NB4 (cell line): Measurements from ENCODE around the gene ZNF234.

Experiments
- CTCF ChIP-seq: IDR thresholded peaks from one replicate; pipeline ENCODE4 v1.5.1; 2012; ENCODE audit warnings: low read depth, low read length
- POLR2A ChIP-seq: IDR thresholded peaks from 2 replicates; pipeline ENCODE4 v1.6.1; 2011; ENCODE audit warnings: mild to moderate bottlenecking; ENCODE audit not compliant: insufficient read length; ENCODE audit errors: extremely low read depth

- TF ChIP-seq CTCF, result no peak
- TF ChIP-seq POLR2A, result no peak
These were observed 35.2 kb downstream of the ZNF234 start for GRCh38 chr19:44176590-44176989.
